CD4-positive, alpha-beta T cell treated with Interleukin-15 for 4 hours (primary cell): Measurements from ENCODE around the gene CD200R1.

Experiments
- DNase-seq: peaks from one replicate; pipeline ENCODE4 v3.0.0-alpha.2; 2020; ENCODE audit warnings: low spot score

Gene CD200R1

DNA sequence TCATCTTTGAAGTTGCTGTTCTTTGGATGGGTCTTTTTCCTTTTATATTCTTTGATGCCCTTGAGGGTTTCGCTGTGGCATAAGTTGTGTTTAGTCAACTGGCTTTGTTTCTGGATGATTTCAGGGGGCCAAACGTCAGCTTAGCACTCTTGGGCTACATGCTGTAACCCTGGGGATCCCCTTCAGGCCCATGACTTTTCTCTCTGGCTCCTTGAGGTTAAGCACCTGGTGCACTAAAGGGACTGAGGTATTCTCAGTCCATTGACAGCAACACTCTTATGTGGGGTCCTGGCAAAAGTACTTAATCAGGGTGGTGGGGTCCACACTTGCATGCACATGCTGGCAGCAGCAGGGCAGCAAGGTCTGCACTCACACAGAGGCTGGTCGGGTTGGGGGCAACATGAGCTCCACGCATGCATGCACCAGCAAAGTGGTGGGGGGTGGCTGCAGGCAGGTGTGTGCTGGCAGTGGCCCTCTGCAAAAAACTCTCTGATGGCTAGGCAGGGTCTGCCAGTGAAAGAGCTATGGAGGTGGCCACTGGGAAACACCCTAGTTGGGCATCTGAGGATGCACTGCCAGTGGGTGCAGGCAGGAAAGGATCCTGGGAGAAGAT lies 90.1 kb downstream of the CD200R1 start:
- DNase-seq, result no peak

DNA sequence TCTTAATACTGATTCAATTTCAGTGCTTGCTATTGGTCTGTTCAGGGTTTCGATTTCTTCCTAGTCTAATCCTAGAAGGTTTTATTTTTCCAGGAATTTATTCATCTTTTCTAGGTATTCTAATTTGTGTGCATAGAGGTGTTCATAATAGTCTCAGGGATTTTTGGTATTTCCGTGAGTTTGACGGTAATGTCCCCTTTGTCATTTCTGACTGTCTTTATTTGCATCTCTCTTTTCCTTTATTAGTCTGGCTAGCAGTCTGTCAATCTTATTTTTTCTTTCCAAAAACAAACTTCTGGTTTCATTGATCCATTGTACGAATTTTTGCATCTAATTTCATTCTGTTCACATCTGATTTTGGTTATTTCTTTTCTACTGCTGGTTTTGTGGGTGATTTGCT lies 93.0 kb downstream of the CD200R1 start:
- no peak for DNase-seq

DNA sequence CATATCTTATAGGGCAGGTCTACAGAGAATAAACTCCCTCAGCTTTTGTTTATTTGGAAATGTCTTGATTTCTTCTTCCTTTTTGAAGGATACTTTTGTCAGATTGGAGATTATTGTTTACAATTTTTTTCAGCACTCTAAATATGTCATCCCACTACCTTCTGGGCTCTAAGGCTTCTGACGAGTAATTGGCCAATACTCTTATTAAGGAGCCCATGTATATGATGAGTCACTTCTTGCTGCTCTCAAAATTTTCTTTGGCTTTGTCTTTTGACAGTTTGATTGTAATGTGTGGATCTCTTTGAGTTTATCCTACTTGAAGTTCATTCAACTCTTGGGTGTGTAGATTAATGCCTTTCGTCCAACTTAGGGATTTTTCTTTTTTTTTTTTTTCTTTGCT lies 99.3 kb downstream of the CD200R1 start:
- DNase-seq, result no peak

DNA sequence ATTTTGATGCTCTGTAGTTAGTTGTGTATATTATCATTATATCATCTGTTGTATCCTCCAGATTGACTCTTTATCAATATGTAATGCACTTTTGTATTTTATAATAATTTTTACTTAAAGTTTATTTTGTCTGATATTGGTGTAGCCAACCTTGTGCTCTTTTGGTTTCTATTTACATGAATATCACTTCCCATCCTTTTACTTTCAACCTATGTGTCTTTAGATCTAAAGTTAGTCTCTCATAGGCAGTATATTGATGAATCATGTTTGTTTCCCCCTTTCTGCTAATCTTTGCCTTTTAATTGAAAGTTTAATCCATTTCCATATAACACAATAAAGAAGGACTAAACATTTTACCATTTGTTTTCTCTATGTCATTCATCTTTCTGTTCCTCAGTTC lies 100.2 kb downstream of the CD200R1 start:
- DNase-seq, result no peak

DNA sequence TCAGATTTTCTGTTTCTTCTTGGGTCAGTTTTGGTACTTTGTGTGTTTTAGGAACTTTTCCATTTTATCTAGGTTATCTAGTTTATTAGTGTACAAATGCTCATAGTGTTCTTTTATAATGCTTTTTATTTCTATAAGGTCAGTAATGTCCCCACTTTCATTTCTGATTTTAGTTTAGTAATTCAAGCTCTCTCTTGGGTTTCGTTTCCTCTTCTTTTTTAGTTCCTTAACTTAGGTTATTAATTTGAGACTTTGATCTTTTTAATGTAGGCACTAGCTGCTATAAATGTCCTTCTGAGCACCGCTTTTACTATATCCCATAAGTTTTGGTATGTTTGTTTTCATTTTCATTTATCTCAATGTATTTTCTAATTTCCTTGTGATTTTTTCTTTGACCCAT lies 101.3 kb downstream of the CD200R1 start:
- DNase-seq, result no peak

DNA sequence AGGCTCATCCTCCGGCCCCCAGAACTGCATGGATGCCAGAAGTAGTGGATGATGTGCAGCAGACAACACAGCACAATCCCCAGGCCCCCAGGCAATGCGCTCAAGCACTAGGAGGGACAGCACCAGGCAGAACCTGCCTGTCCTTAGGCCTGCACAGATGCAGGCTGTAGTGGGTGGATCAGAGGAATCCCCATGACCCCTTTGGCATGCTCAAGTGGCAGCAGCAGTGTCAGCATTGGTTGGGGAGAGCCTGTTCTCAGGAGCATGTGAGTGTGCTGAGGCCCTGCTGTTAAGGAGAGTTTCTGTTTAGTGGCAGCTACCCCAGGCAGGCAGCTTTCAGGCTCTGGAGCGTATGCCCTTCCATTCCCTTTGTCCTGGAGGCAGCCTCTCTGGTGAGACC lies 103.2 kb downstream of the CD200R1 start:
- no peak for DNase-seq
